HG03196 (cell line): Measurements from ENCODE around the gene CISH.

Experiments used
- ATAC-seq: cut with Tn5 transposase; IDR thresholded peaks from one replicate; pipeline ENCODE4 v1.9.1; 2021; ENCODE audit not compliant: unreplicated experiment

The CISH gene

DNA sequence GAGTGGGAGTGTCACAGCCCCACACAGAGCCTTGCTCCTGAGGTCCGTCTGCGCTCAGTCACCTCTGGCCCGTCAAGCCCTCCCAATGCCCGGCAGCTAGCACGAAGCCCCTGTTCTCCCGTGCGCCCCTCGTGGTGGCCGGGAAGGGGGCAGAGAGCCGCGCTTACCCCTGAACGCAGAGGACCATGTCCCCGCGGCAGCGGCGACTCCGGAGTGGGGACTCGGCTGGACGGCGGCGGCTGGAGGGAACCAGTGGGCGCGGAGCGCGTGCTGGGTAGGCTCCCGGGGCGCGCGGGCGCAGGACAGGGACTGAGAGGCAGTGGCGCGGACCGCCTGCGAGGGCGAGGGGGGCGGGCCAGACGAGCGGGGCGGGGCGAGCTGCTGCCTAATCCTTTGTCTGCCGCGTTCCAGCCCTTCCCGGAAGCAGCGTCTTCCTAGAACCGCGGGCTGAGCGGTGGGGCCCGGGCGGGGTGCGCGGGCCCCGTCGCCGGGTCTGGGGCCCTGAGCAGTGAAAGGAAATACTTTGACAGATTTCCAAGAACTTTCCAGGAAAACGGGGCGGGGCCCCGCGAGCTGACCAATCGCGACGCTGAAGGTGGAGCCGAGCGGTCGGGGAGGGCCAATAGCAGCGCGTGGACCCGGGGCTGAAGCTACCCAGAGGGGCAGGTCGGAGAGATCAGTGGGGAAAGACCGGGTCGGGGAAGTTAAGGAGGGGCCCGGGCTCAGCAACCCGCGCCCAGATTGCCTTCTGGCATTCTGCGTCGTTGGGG lies at the start of gene CISH:
Gene CISH (minus strand): TSS at position 311 of the 770 bp plus-strand sequence. CDS start 124 bp downstream, at position 187.
- ATAC-seq: peak; percentile 48

GRCh38 chr3:50660386-50660785 lies 48.8 kb upstream of the CISH start:
- no peak for ATAC-seq

GRCh38 chr3:50658831-50659230 lies 47.3 kb upstream of the CISH start:
- no peak for ATAC-seq

- no peak for ATAC-seq
Measured at GRCh38 chr3:50658416-50658815, 46.8 kb upstream of the CISH start.

DNA sequence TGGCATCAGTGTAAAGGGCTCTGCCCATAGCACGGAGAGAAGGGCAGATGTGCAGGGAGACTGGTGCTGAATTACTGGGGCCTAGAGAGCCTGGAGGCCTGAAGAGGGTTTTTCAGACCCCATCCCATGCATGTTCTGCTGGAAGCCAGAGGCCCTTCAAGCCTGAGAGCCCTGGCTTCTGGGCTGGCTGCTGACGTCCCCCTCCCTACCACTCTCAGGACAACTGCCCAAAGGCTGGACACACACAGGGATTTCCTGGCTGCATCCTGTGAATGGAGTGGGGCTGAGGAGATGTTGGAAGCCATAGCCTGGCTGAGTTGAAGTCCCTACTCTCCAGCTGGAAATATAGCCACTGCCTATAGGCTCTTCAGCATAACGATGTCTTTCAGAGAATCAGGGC lies 46.2 kb upstream of the CISH start:
- no peak for ATAC-seq

GRCh38 chr3:50657407-50657806 lies 45.8 kb upstream of the CISH start:
- ATAC-seq: no peak

- ATAC-seq: no peak
Measured at GRCh38 chr3:50656417-50657195, 45.0 kb upstream of the CISH start.

- no peak for ATAC-seq
Measured at GRCh38 chr3:50655009-50655830, 43.6 kb upstream of the CISH start.

DNA sequence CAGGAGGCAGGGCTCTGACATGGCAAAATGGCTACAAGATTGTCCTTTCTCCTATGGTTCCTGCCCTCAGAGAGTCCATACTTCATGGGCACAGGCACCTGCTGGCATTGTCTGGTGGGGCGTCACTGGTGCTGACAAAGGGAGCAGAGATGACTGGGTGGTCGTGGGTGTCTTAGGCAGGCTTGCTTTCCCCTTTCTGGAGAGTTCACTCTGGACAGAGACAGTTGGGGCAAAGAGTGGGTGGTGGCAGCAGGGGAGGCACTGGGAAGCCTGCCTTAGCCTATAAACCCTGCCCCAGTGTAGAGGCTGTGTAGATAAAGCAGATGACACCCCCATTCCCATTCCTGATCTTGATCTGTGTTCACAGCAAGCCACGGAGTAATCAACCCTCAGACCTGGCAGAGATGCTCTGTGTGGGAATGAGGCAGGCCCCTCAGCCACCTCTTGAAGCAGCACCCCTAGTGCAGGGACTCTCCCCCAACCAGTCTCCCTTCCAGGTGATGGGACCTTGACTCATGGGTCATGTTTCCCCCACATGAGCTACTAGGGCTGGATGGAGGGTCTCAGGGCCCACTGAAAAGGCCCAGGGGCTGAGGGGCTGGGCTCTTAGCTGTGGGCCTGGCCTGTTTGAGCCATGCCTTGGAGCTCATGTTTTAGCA lies 42.5 kb upstream of the CISH start:
- ATAC-seq: no peak

- no peak for ATAC-seq
Measured at GRCh38 chr3:50652709-50653108, 41.1 kb upstream of the CISH start.

- ATAC-seq: no peak
Measured at GRCh38 chr3:50651920-50652529, 40.5 kb upstream of the CISH start.

DNA sequence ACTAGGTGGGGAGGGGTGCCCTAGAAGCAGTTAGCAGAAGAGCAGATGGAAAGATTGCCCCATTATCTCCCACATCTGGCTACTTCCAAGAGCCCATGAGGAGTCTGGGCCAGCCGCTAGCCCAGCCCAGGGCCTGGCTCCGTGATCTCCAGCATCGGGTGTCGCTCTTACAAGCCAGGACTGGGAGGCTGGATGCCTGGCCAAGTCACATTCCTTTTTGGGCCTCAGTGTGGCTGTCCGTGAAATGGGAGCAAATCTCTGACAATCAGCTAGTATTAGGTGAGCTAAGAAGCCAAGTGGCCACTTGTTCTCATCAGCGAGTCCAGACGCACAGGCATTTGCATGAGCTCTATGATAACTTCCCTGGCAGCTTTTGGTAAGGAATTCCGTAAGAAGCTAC lies 39.9 kb upstream of the CISH start:
- ATAC-seq: no peak

GRCh38 chr3:50650018-50650417 lies 38.4 kb upstream of the CISH start:
- no peak for ATAC-seq

DNA sequence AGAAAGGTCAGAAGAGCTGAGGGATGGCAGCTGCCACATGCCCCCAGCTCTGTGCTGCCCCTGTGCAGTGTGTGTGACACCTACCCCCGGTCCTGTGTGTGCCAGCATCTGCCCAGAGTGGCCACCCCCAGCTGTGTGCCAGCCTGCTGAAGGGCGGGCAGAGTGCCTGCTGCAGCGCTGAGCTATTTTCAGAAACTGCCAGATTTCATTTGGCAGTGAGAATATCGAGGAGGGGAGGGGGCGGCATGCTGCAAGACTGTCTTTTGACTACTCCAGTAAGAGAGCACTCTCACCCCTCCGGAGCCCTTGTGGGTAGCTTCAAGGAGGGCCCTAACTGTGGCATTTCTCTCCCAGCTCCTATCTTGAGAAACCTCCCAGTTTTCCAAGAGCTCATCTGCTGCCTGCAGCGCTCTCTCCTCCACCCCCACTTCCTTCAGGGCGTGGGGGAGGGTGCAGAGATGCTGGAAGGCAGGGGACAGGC lies 37.9 kb upstream of the CISH start:
- ATAC-seq: no peak

GRCh38 chr3:50648944-50649343 lies 37.4 kb upstream of the CISH start:
- no peak for ATAC-seq

GRCh38 chr3:50648313-50648712 lies 36.7 kb upstream of the CISH start:
- ATAC-seq: no peak

DNA sequence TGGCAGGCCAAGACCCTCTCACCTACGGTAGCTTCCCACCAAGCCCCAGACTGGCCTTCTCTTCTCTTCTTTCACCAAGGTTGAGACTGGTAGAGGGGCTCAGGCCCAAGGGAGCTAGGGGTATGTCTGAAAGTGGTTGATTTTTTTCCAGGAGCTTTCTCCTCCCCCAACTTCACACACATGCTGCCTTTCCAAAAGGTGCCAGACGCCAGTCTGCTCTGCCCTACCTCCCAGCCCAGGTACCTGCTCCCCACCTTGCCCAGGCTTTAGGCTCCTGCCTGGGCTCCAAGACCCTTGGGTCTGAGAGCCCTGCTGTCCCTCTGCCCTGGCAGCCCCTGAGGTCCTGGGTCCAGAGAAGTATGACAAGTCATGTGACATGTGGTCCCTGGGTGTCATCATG lies 33.8 kb upstream of the CISH start:
- ATAC-seq: no peak

DNA sequence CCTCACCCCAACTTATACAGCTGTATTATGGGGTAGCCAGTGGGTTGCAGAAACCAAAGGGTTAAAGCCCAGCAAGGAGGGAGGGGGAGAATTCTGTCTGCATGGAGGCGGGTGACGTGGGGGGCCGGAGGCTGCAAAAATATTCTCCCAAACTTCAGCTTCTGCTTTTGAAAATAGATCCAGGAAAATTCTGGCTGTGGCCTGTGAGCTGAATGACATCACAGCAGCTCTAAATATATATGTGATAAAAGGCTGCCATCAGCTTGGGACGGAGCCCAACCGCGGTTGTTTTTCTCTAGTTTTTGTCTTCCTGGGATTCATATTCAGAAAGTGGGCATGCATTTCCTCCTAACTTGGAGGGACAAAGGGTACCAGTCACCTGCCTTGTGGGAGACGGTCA lies 33.0 kb upstream of the CISH start:
- ATAC-seq: no peak

DNA sequence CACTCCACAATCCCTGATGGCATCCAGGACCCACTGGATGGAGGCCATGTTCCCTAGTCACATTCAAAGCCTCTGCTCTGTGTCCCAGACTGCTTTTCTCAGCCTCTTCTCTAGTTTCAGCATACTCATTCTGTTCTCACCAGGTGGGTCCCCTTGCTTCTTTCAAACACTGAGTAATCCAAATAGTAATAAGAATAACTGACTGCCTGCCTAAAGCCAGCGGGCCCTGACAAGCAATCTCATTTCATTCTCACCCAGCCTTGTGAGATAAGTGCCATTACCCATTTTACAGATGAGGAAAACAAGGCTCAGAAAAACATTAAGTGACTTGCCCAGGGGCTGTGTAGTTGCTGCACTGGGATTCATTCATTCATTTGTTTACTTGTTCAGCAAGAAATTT lies 30.8 kb upstream of the CISH start:
- ATAC-seq: no peak

DNA sequence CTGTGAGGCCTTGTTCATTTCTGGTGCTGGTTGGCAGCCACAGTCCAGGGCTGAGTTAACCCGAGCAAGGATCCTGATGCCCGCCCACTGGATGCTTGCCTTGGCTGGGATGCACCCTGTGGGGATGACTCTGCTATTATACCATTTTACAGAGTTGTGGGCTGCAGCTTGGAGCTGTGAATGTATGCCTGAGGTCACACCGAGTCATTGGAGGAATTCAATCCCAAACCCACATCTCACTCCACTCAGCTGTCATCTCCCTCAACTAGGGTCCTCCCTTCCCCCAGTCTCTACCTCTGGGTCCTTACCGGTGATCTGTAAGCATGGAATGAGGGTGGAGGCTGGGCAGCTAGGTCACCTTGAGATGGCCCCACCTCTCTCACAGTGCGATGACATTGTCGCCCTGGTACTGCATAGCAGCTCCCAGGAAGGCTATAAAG lies 27.5 kb upstream of the CISH start:
- no peak for ATAC-seq
